GM12878 (cell line): ENCODE measurements around the gene LTBP3. TPM values are rescaled to one million over a fixed set of nuclear protein-coding genes. Genes with fewer than 3 reads are reported as not detected.

ENCODE experiments used
- ATF3 ChIP-seq: IDR thresholded peaks from 2 replicates; pipeline ENCODE4 v1.6.1; 2011; ENCODE audit warnings: low read depth, mild to moderate bottlenecking, low read length, moderate library complexity, borderline replicate concordance; ENCODE audit errors: extremely low read depth
- BCL11A ChIP-seq: IDR thresholded peaks from 2 replicates; pipeline ENCODE4 v1.6.1; 2011; ENCODE audit warnings: low read depth, low read length
- CEBPB ChIP-seq, 2 experiments: fragments of 150-350 bp in 1 of 2; IDR thresholded peaks; 2 replicates each; pipeline ENCODE4 v1.6.1; 2012 to 2014; ENCODE audit warnings: low read depth in 2 of 2, low read length in 2 of 2, borderline replicate concordance in 1 of 2, inconsistent platforms in 1 of 2
- CHD1 ChIP-seq: IDR thresholded peaks from 2 replicates; pipeline ENCODE4 v1.6.1; 2012; ENCODE audit warnings: low read depth, low read length, improper control_type of control experiment
- HDAC6 ChIP-seq: fragments of 200-600 bp; sonication (generic); IDR thresholded peaks from one replicate; pipeline ENCODE4 v1.8.0; 2017; ENCODE audit warnings: antibody characterized with exemption; ENCODE audit not compliant: unreplicated experiment
- KAT2A ChIP-seq: conservative IDR thresholded peaks from 2 replicates; pipeline ENCODE4 v1.6.1; 2011; ENCODE audit warnings: low read depth, low read length; ENCODE audit not compliant: control insufficient read depth
- MEF2B ChIP-seq: fragments of 450-650 bp; IDR thresholded peaks from 2 replicates; pipeline ENCODE4 v1.6.1; 2018; ENCODE audit warnings: mild to moderate bottlenecking, moderate library complexity; ENCODE audit not compliant: partially characterized antibody, poor library complexity, severe bottlenecking
- PAX8 ChIP-seq: fragments of 450-650 bp; IDR thresholded peaks from 2 replicates; pipeline ENCODE4 v1.6.1; 2017; ENCODE audit warnings: mild to moderate bottlenecking, moderate library complexity
- POLR2A ChIP-seq: IDR thresholded peaks from 2 replicates; pipeline ENCODE4 v1.6.1; 2011; ENCODE audit warnings: low read depth, mild to moderate bottlenecking, low read length
- RCOR1 ChIP-seq: conservative IDR thresholded peaks from 2 replicates; pipeline ENCODE4 v1.6.1; 2012; ENCODE audit warnings: low read depth, low read length, improper control_type of control experiment
- SMARCA5 ChIP-seq: fragments of 450-650 bp; IDR thresholded peaks from 2 replicates; pipeline ENCODE4 v1.6.1; 2017; ENCODE audit warnings: mild to moderate bottlenecking
- SREBF1 ChIP-seq: IDR thresholded peaks from 2 replicates; pipeline ENCODE4 v1.6.1; 2012; ENCODE audit warnings: mild to moderate bottlenecking, low read length
- TCF12 ChIP-seq: IDR thresholded peaks from 2 replicates; pipeline ENCODE4 v1.6.1; 2011; ENCODE audit warnings: low read depth, mild to moderate bottlenecking, low read length
- ZNF274 ChIP-seq: IDR thresholded peaks from one replicate; pipeline ENCODE4 v1.8.0; 2011; ENCODE audit not compliant: insufficient read length, insufficient read depth
- polyA plus RNA-seq, 11 experiments: library from polyadenylated mRNA; depleted of rRNA in 4 of 11; unstranded in 6 of 11; stranded (reverse) in 5 of 11; fragments of >200 nt; fragmentation: Nextera tagmentation in 4 of 11; fragmentation: Illumina TruSeq in 1 of 11; extraction: Ambion mirVana in 4 of 11; extraction: Trizol in 1 of 11; gene quantifications; 1 replicate in 1 of 11; 2 replicates in 10 of 11; pipeline versions ENCODE4 v1.2.1 to v1.2.3, GENCODE V29; 2011 to 2016; ENCODE audit warnings: inconsistent platforms in 2 of 11, missing spikeins in 2 of 11, low read depth in 1 of 11
- total RNA-seq, 4 experiments: library from RNA; depleted of rRNA in 3 of 4; stranded (reverse); fragments of >200 nt in 3 of 4; fragmentation: Illumina TruSeq in 1 of 4; extraction: Trizol in 1 of 4; gene quantifications; 2 replicates each; pipeline versions ENCODE4 v1.2.1 to v1.2.3, GENCODE V29; 2013 to 2021
- TF ChIP-seq, protein P1 (sequence below): IDR thresholded peaks from 2 replicates; pipeline ENCODE4 v1.6.1; 2011; ENCODE audit warnings: mild to moderate bottlenecking, low read depth, low read length, moderate library complexity; ENCODE audit not compliant: insufficient replicate concordance
- TF ChIP-seq, protein P2 (sequence below): fragments of 450-650 bp; IDR thresholded peaks from 2 replicates; pipeline ENCODE4 v1.6.1; 2018; ENCODE audit warnings: mild to moderate bottlenecking, low read depth, moderate library complexity; ENCODE audit not compliant: partially characterized antibody

The LTBP3 gene
- total and polyA plus RNA-seq, 10 of the 15 experiments (the other 5 are each of a cell fraction or from before 2014, with no cell fraction given), result 2.2 to 12.2 (median 6.2) TPM; not detected in 2

GRCh38 chr11:65496304-65497140 lies 61.6 kb downstream of the LTBP3 start (continued):
- TF ChIP-seq HDAC6, result no peak
- TF ChIP-seq PAX8, result no peak
- TF ChIP-seq POLR2A, result no peak
- TF ChIP-seq CEBPB (IDR thresholded peaks at IDR 0.05; ENCODE audit: borderline replicate concordance in 1 of 2, low read depth in 2 of 2, low read length in 2 of 2), result no peak
- TF ChIP-seq CHD1, result no peak
- no peak for TF ChIP-seq SMARCA5
- no peak for TF ChIP-seq ATF3
- no peak for TF ChIP-seq MEF2B
- TF ChIP-seq ZNF274, result no peak
- TF ChIP-seq, protein P1, sequence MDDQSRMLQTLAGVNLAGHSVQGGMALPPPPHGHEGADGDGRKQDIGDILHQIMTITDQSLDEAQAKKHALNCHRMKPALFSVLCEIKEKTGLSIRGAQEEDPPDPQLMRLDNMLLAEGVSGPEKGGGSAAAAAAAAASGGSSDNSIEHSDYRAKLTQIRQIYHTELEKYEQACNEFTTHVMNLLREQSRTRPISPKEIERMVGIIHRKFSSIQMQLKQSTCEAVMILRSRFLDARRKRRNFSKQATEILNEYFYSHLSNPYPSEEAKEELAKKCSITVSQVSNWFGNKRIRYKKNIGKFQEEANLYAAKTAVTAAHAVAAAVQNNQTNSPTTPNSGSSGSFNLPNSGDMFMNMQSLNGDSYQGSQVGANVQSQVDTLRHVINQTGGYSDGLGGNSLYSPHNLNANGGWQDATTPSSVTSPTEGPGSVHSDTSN, result no peak
- TF ChIP-seq KAT2A, result no peak
- TF ChIP-seq, protein P2, sequence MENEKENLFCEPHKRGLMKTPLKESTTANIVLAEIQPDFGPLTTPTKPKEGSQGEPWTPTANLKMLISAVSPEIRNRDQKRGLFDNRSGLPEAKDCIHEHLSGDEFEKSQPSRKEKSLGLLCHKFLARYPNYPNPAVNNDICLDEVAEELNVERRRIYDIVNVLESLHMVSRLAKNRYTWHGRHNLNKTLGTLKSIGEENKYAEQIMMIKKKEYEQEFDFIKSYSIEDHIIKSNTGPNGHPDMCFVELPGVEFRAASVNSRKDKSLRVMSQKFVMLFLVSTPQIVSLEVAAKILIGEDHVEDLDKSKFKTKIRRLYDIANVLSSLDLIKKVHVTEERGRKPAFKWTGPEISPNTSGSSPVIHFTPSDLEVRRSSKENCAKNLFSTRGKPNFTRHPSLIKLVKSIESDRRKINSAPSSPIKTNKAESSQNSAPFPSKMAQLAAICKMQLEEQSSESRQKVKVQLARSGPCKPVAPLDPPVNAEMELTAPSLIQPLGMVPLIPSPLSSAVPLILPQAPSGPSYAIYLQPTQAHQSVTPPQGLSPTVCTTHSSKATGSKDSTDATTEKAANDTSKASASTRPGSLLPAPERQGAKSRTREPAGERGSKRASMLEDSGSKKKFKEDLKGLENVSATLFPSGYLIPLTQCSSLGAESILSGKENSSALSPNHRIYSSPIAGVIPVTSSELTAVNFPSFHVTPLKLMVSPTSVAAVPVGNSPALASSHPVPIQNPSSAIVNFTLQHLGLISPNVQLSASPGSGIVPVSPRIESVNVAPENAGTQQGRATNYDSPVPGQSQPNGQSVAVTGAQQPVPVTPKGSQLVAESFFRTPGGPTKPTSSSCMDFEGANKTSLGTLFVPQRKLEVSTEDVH, result no peak
- TF ChIP-seq RCOR1, result no peak
- TF ChIP-seq TCF12, result no peak
- no peak for TF ChIP-seq SREBF1
- 0 out of 2 replicates have a peak, but pooled peaks have one; percentile 24 for TF ChIP-seq BCL11A
